ENCODE data around the gene DNAJC8. TPM values are rescaled to one million over a fixed set of nuclear protein-coding genes. Genes with fewer than 3 reads are reported as not detected.

DNAJC8 gene
- total and polyA plus RNA-seq, 12 donors = 39.7 to 74.0 (median 58.0) TPM

DNA sequence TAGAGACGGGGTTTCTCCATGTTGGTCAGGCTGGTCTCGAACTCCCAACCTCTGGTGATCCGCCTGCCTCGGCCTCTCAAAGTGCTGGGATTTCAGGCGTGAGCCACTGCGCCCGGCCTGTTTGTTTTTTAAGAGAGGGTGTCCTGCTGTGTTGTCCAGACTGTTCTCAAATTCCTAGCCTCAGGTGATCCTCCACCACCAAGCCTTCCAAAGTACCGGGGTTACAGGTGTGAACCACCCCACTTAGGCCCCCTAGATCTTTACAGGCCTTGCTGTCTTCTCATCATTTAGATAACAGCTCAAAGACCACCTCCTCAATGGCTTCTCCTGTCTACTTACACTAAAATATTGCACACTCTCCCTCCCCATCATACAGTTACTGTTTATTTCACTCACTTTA lies 32.7 kb upstream of the DNAJC8 start:
- WGBS, 2 donors = 88 to 90% methylated on average over 8 of the region's 8 CpGs
- H3K9me3 ChIP-seq = no peaks in the 10 kb centered on the region
- DNase-seq (no peak), ATAC-seq (no peak)
- H3K27ac ChIP-seq = no peak overlapping the region
- TF ChIP-seq, protein P1, sequence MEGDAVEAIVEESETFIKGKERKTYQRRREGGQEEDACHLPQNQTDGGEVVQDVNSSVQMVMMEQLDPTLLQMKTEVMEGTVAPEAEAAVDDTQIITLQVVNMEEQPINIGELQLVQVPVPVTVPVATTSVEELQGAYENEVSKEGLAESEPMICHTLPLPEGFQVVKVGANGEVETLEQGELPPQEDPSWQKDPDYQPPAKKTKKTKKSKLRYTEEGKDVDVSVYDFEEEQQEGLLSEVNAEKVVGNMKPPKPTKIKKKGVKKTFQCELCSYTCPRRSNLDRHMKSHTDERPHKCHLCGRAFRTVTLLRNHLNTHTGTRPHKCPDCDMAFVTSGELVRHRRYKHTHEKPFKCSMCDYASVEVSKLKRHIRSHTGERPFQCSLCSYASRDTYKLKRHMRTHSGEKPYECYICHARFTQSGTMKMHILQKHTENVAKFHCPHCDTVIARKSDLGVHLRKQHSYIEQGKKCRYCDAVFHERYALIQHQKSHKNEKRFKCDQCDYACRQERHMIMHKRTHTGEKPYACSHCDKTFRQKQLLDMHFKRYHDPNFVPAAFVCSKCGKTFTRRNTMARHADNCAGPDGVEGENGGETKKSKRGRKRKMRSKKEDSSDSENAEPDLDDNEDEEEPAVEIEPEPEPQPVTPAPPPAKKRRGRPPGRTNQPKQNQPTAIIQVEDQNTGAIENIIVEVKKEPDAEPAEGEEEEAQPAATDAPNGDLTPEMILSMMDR (IDR thresholded peaks at IDR 0.05) = no peak
- no peak overlapping the region for H3K4me3 ChIP-seq
- H3K4me1 ChIP-seq = peaks cover 3 to 63% (median 29%) of the 10 kb centered on the region in 9 donors
- no peaks in the 10 kb centered on the region for H3K27me3 ChIP-seq
- peaks cover 0 to 18% (median 0%) of the 10 kb centered on the region in 9 donors for H3K36me3 ChIP-seq
- intact Hi-C loops (cut with DNase I) = loop anchor here in 2 of 10 donors (10.0 kb wide), 3 partner anchors 59 to 189 kb away; partner anchors contain the start of genes MED18 (in 1 of the 2) and PHACTR4 (in 1 of the 2)

DNA sequence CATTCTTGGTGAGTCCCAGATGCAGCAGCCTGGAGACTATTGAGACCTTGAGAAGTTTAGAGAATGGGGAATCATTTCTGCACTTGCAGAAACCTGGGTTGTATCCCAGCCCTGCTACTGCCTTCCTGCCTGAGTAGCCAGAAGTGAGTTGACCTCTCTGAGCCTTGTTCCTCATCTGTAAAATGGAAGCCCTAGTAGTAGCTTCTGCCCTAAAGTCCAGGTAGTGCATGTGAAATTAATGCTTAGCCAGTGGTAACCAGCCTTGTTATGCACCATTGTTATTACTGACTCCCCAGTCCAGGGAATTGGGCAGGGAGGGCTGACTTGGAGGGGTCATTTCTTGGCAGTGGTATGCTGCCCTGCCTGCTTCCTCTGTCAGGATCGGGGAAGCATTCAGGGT lies 32.1 kb upstream of the DNAJC8 start:
- ATAC-seq (no peak), DNase-seq (no peak)
- no peaks in the 10 kb centered on the region for H3K9me3 ChIP-seq
- H3K27ac ChIP-seq = no peak overlapping the region
- TF ChIP-seq, protein P1 (IDR thresholded peaks at IDR 0.05) = no peak
- WGBS, 2 donors = 69 to 82% methylated on average over 1 of the region's 1 CpG
- H3K27me3 ChIP-seq = no peaks in the 10 kb centered on the region
- peaks cover 3 to 66% (median 32%) of the 10 kb centered on the region in 9 donors for H3K4me1 ChIP-seq
- no peak overlapping the region for H3K4me3 ChIP-seq
- intact Hi-C loops (cut with DNase I) = loop anchor here in 3 of 10 donors (5.0 to 10.0 kb wide), 4 partner anchors 60 to 190 kb away; partner anchors contain the start of genes MED18 (in 2 of the 3) and PHACTR4 (in 1 of the 3)
- peaks cover 0 to 11% (median 0%) of the 10 kb centered on the region in 9 donors for H3K36me3 ChIP-seq

DNA sequence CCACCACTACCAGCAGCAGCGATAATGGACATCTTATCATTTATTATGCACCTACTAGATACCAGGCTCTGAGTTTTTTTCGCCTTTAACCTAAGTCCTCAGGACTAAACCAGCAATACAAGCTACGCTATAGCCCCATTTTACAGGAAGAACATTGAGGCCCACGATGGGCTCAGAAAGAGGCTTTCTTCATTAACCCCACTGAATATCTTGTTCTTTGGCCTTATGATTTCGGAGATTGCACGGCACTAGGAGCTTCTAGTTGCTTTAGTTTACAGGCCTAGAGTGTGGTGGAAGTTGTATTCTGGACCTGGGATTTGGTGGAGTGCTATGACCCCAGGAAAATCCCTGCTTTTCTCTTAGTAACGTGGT lies 28.0 kb upstream of the DNAJC8 start:
- Histone ChIP-seq H3K4me1 (peaks cover 0 to 50% (median 19%) of the 10 kb centered on the region in 9 donors), H3K9me3 (no peaks in the 10 kb centered on the region), H3K4me3 (peak overlapping the region; percentile 87 to 100 (median 98)), H3K27me3 (no peaks in the 10 kb centered on the region), H3K36me3 (no peaks in the 10 kb centered on the region), H3K27ac (peak overlapping the region in 6 of 10 donors; percentile 82 to 94 (median 89))
- ATAC-seq = no peak
- no peak for DNase-seq
- intact Hi-C loops (cut with DNase I) = loop anchor here in 3 of 10 donors (5.0 to 10.0 kb wide), 4 partner anchors 64 to 194 kb away; partner anchors contain the start of genes MED18 (in 2 of the 3) and PHACTR4 (in 1 of the 3)
- WGBS, 2 donors = 55 to 58% methylated on average over 7 of the region's 7 CpGs
- TF ChIP-seq, protein P1 (IDR thresholded peaks at IDR 0.05) = no peak

DNA sequence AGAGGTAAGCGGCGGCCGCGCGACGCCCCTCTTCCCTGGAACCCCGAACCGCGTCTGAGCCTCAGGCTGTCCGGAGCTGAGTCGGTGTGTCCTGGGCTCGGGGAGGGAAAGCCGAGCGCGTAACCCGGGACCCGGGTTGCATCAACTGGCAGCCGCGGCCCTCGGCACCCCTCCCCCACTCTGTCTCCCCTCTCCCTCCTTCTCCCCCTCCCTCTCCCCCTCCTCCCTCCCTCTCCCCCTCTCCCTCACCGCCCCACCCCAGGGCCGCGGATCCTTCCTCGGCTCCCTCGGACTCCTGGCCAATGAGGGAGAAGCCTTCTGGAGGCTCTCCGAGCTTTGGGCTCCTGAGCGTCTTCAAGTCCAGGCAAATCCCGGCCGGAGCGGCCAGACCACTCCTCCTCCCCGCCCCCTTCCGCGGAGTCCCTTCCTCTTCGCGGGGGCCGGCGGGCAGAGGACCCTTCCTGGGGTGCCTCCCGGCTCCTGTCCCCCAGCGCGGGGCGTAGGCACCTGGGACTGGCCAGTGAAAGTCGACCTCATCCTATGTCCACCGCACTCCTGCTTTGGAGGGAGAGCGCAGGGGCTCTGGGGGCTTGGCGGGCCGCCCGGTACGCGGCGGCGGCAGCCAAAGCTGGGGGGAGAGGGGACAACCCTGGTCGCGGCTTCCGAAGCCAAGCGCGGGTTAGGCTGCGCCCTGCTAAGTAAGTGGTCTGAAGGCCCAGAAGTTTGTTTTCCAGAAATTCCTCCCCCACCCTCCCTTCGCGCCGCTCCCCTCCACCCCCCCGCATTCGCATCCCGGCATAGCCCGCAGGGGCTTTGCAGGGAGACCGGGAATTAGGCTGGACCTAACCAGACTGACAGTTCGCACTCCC lies 27.3 kb upstream of the DNAJC8 start:
- Histone ChIP-seq H3K27ac (peak overlapping the region; percentile 47 to 94 (median 86)), H3K27me3 (no peaks in the 10 kb centered on the region), H3K4me3 (peak overlapping the region; percentile 87 to 100 (median 98)), H3K4me1 (peaks cover 0 to 46% (median 19%) of the 10 kb centered on the region in 9 donors), H3K9me3 (no peaks in the 10 kb centered on the region), H3K36me3 (no peaks in the 10 kb centered on the region)
- TF ChIP-seq, protein P1 (IDR thresholded peaks at IDR 0.05) = no peak
- ATAC-seq (peak; percentile 54 to 74 (median 69)), DNase-seq (peak; percentile 74 to 78)
- intact Hi-C loops (cut with DNase I) = loop anchor here in 4 of 10 donors (1.0 to 10.0 kb wide), 5 partner anchors 65 to 195 kb away; partner anchors contain the start of genes MED18 (in 3 of the 4) and PHACTR4 (in 2 of the 4)
- 1% methylated on average over 52 to 65 of the region's 66 CpGs for WGBS, 2 donors
